Neural cell (in vitro differentiated cells): ENCODE results near the gene AATK. TPM values are rescaled to one million over a fixed set of nuclear protein-coding genes. Genes with fewer than 3 reads are reported as not detected.

Source experiments
- H2AFZ ChIP-seq: fragments of 200-600, 300-800 bp; sonication (generic), shearing (Covaris generic); 2 replicates; pipeline ENCODE4 v1.6.0; 2014; ENCODE audit warnings: low read depth, mild to moderate bottlenecking, antibody characterized with exemption, low read length, moderate library complexity
- H3F3A ChIP-seq: fragments of 200-600 bp; shearing (Covaris generic); 2 replicates; pipeline ENCODE4 v1.6.1; 2016; ENCODE audit warnings: mild to moderate bottlenecking, moderate library complexity, mixed read lengths, antibody characterized with exemption, low read length; ENCODE audit not compliant: insufficient read depth, poor library complexity, severe bottlenecking
- H3K27ac ChIP-seq: fragments of 200-600, 300-800 bp; sonication (generic), shearing (Covaris generic); 2 replicates; pipeline ENCODE4 v1.5.1; 2014; ENCODE audit warnings: mild to moderate bottlenecking, low read length, moderate library complexity
- H3K27me3 ChIP-seq: fragments of 300-800, 200-600 bp; sonication (generic), shearing (Covaris generic); 2 replicates; pipeline ENCODE4 v1.6.0; 2014; ENCODE audit warnings: mild to moderate bottlenecking, low read depth, low read length, moderate library complexity; ENCODE audit not compliant: insufficient read depth
- H3K36me3 ChIP-seq: fragments of 300-800, 200-600 bp; sonication (generic), shearing (Covaris generic); 2 replicates; pipeline ENCODE4 v1.5.1; 2014; ENCODE audit warnings: mild to moderate bottlenecking, antibody characterized with exemption, low read length, moderate library complexity; ENCODE audit not compliant: insufficient read depth
- H3K4me2 ChIP-seq: fragments of 300-800, 200-600 bp; sonication (generic), shearing (Covaris generic); 2 replicates; pipeline ENCODE4 v1.6.0; 2014; ENCODE audit warnings: mild to moderate bottlenecking, low read length
- H3K4me3 ChIP-seq: fragments of 300-800, 200-600 bp; sonication (generic), shearing (Covaris generic); 2 replicates; pipeline ENCODE4 v1.5.1; 2014; ENCODE audit warnings: mild to moderate bottlenecking, low read length, moderate library complexity
- H3K79me2 ChIP-seq: fragments of 200-600 bp; shearing (Covaris generic); replicated peaks from 2 replicates; pipeline ENCODE4 v1.6.0; 2014; ENCODE audit warnings: mild to moderate bottlenecking, low read length, moderate library complexity; ENCODE audit not compliant: insufficient read depth
- H3K9ac ChIP-seq: fragments of 300-800, 200-600 bp; sonication (generic), shearing (Covaris generic); 2 replicates; pipeline ENCODE4 v1.6.1; 2016; ENCODE audit warnings: mild to moderate bottlenecking, low read length, mixed read lengths
- H3K9me2 ChIP-seq: fragments of 200-600 bp; shearing (Covaris generic); 2 replicates; pipeline ENCODE4 v1.6.1; 2016; ENCODE audit warnings: mild to moderate bottlenecking, low read length, mixed read lengths; ENCODE audit not compliant: insufficient read depth
- H3K9me3 ChIP-seq: fragments of 200-600, 300-800 bp; sonication (generic), shearing (Covaris generic); 2 replicates; pipeline ENCODE4 v1.6.1; 2016; ENCODE audit warnings: mild to moderate bottlenecking, mixed run types, low read length, moderate library complexity, mixed read lengths
- H4K20me1 ChIP-seq: fragments of 200-600 bp; shearing (Covaris generic); 2 replicates; pipeline ENCODE4 v1.6.1; 2016; ENCODE audit warnings: mild to moderate bottlenecking, mixed run types; ENCODE audit not compliant: insufficient read depth
- EP300 ChIP-seq: fragments of 450-650 bp; conservative IDR thresholded peaks from 2 replicates; pipeline ENCODE4 v1.6.1; 2014; ENCODE audit warnings: antibody characterized with exemption, mild to moderate bottlenecking, moderate library complexity; ENCODE audit not compliant: poor library complexity, severe bottlenecking
- EZH2 ChIP-seq: fragments of 200-600, 300-800 bp; shearing (Covaris generic), sonication (generic); IDR thresholded peaks from 2 replicates; pipeline ENCODE4 v1.6.1; 2014; ENCODE audit warnings: antibody characterized with exemption, low read length, borderline replicate concordance, mild to moderate bottlenecking; ENCODE audit not compliant: insufficient read depth, poor library complexity, severe bottlenecking
- MXI1 ChIP-seq: fragments of 450-650 bp; conservative IDR thresholded peaks from 2 replicates; pipeline ENCODE4 v1.6.1; 2014; ENCODE audit warnings: antibody characterized with exemption, mild to moderate bottlenecking; ENCODE audit not compliant: poor library complexity, severe bottlenecking
- POLR2AphosphoS5 ChIP-seq: IDR thresholded peaks from 2 replicates; pipeline ENCODE4 v1.6.1; 2012
- RAD21 ChIP-seq: fragments of 450-650 bp; conservative IDR thresholded peaks from 2 replicates; pipeline ENCODE4 v1.6.1; 2014; ENCODE audit warnings: antibody characterized with exemption, mild to moderate bottlenecking, moderate library complexity
- REST ChIP-seq: IDR thresholded peaks from 2 replicates; pipeline ENCODE4 v1.6.1; 2012; ENCODE audit warnings: borderline replicate concordance
- SMC3 ChIP-seq: fragments of 450-650 bp; conservative IDR thresholded peaks from 2 replicates; pipeline ENCODE4 v1.6.1; 2014; ENCODE audit warnings: antibody characterized with exemption, mild to moderate bottlenecking, moderate library complexity; ENCODE audit not compliant: poor library complexity
- TAF1 ChIP-seq: IDR thresholded peaks from 2 replicates; pipeline ENCODE4 v1.6.1; 2012; ENCODE audit warnings: low read depth
- polyA plus RNA-seq: library from polyadenylated mRNA; depleted of rRNA; stranded (reverse); fragments of >200 nt; gene quantifications from 2 replicates; pipeline ENCODE4 v1.2.3, GENCODE V29; 2014
- TF ChIP-seq, protein P1 (sequence below): fragments of 450-650 bp; IDR thresholded peaks from 2 replicates; pipeline ENCODE4 v1.5.1; 2014; ENCODE audit warnings: antibody characterized with exemption, mild to moderate bottlenecking, moderate library complexity; ENCODE audit not compliant: poor library complexity, severe bottlenecking

AATK gene
- polyA plus RNA-seq, 1 donor from 2014 or later: 11.1 TPM

DNA sequence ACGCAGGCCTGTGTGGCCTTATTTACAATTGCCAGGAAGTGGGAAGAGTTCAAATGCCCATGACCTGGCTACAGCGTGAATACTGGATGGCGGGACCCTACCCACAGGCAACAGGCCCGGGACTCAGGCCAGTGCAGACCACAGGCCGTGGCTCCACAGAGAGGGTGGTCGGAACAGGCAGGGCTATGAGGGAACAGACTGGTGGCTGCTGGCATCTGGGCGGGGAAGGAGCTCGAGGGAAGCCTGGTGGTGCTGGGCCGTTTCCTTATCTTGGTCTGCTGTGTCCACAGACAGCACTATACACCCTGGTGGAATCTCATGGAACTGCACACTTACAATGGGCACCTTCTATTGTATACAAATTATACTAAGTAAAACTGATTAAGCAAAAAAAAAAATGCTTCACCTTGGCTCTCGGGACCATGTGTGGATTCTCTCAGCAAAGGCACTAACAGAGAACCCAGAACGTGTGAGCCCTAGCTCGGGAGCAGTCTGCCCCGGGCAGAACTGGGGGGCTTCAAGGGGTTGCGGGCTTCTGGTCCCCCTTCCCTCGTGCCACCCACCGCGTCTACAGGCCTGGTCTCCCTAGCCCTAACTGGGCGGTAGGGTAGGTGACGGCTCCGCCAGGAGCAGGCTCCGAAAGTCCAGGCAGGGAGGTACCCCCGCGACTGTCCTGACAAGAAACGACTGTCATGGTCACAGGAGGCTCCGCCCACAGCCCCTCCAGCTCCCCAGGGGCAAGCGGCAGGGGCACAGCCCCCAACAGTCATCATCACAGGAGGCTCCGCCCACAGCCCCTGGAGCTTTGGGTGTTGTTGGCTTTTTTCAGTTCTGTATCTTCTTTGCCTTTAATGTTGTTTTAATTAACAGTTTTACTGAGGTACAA, 34.9 kb upstream of the AATK start:
- no peaks in the 10 kb centered on the region for H3K9me3 ChIP-seq
- no peaks in the 10 kb centered on the region for H4K20me1 ChIP-seq
- H3K9me2 ChIP-seq: no peaks in the 10 kb centered on the region
- H3K27ac ChIP-seq: no peak overlapping the region
- no peak overlapping the region for H3K4me3 ChIP-seq
- H3K79me2 ChIP-seq: no peaks in the 10 kb centered on the region
- H3K27me3 ChIP-seq: no peaks in the 10 kb centered on the region
- H3K36me3 ChIP-seq: no peaks in the 10 kb centered on the region
- no peak overlapping the region for H3K4me2 ChIP-seq
- TF ChIP-seq SMC3 (peak; percentile 52), TAF1 (no peak), RAD21 (peak; percentile 32)
- TF ChIP-seq, protein P1, sequence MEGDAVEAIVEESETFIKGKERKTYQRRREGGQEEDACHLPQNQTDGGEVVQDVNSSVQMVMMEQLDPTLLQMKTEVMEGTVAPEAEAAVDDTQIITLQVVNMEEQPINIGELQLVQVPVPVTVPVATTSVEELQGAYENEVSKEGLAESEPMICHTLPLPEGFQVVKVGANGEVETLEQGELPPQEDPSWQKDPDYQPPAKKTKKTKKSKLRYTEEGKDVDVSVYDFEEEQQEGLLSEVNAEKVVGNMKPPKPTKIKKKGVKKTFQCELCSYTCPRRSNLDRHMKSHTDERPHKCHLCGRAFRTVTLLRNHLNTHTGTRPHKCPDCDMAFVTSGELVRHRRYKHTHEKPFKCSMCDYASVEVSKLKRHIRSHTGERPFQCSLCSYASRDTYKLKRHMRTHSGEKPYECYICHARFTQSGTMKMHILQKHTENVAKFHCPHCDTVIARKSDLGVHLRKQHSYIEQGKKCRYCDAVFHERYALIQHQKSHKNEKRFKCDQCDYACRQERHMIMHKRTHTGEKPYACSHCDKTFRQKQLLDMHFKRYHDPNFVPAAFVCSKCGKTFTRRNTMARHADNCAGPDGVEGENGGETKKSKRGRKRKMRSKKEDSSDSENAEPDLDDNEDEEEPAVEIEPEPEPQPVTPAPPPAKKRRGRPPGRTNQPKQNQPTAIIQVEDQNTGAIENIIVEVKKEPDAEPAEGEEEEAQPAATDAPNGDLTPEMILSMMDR: peak; percentile 53
- no peak overlapping the region for H2AFZ ChIP-seq
- no peaks in the 10 kb centered on the region for H3F3A ChIP-seq
- no peak overlapping the region for H3K9ac ChIP-seq

GRCh38 chr17:81200201-81200600, 34.2 kb upstream of the AATK start:
- Histone ChIP-seq H3K27ac (no peak overlapping the region), H3K9ac (no peak overlapping the region), H2AFZ (no peak overlapping the region), H4K20me1 (no peaks in the 10 kb centered on the region), H3K4me3 (no peak overlapping the region), H3K9me3 (no peaks in the 10 kb centered on the region), H3K4me2 (no peak overlapping the region), H3K36me3 (no peaks in the 10 kb centered on the region), H3F3A (no peaks in the 10 kb centered on the region), H3K9me2 (no peaks in the 10 kb centered on the region), H3K79me2 (no peaks in the 10 kb centered on the region), H3K27me3 (no peaks in the 10 kb centered on the region)
- TF ChIP-seq POLR2AphosphoS5 (no peak), SMC3 (no peak)

DNA sequence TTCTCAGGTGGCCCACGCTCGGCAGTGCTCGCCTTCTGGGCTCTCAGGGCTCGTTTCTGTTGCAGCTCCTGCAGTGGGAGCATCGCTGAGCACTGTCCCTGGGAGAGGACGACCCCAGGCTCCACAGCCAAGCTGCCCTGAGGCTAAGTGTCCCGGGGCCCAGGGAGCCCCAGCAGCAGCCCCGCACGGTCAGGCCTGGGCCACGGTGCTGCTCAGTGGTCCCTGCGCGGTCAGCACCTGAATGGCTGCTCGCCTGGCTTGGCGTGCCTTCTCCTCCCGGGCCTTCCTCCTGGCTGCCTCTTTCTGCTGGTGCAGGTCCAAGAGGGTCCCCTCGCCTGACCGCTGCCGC, 33.4 kb upstream of the AATK start:
- Histone ChIP-seq H3K9me3 (no peaks in the 10 kb centered on the region), H4K20me1 (no peaks in the 10 kb centered on the region), H3K27me3 (no peaks in the 10 kb centered on the region), H3K79me2 (no peaks in the 10 kb centered on the region), H3K9ac (no peak overlapping the region), H3K9me2 (no peaks in the 10 kb centered on the region), H3K27ac (no peak overlapping the region), H3F3A (no peaks in the 10 kb centered on the region), H3K36me3 (no peaks in the 10 kb centered on the region), H3K4me3 (no peak overlapping the region), H2AFZ (no peak overlapping the region), H3K4me2 (no peak overlapping the region)
- TF ChIP-seq POLR2AphosphoS5: no peak
- TF ChIP-seq RAD21: no peak
- no peak for TF ChIP-seq SMC3
- no peak for TF ChIP-seq EP300
- TF ChIP-seq TAF1: no peak
- TF ChIP-seq EZH2: no peak
- TF ChIP-seq, protein P1: no peak
- TF ChIP-seq REST: no peak
- no peak for TF ChIP-seq MXI1
